GM21576 (cell line): Measurements from ENCODE around the gene GSDME.

Source experiments
- ATAC-seq: cut with Tn5 transposase; IDR thresholded peaks from one replicate; pipeline ENCODE4 v1.9.1; 2021; ENCODE audit warnings: mild to moderate bottlenecking, moderate library complexity; ENCODE audit not compliant: unreplicated experiment

GSDME gene

GRCh38 chr7:24773646-24774045 is 16.4 kb upstream of the GSDME start:
- no peak for ATAC-seq

GRCh38 chr7:24769851-24770250 is 12.6 kb upstream of the GSDME start:
- no peak for ATAC-seq

DNA sequence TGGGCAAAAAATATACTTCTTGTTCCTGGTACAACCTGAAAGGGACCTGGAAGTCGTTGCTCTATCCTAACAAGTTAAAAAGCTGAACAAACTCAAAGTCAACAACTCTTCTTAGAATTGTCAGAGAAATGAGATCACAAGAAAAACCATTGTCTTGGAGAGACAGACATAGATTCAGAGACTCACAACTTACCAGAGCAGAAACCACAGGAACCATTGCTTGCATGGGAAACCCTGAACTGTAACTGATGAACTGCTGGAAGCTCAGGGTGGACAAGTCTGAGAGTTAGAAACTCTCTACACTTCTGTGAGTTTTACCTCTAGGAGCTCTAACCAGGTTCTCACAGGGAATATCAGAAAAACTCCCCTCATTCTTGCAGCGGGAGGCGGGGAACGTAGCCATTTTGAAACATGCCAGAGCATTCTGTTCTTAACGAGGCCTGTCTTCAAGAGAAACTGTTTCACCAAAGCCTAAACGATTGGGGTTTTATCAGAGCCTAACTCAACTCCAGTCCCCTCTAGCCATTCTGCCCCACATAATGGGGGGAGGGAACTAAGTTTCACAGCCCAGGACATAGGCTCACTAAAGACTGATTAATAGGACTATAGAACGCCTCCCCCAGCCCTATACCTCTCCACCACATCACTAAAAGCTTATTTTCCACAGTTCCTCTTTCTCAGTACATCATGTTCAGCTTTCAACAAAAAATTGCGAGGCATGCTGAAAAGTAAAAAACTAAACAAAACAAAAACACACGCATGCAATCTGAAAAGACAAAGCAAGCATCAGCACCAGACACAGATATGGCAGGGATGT is 12.0 kb upstream of the GSDME start:
- no peak for ATAC-seq

GRCh38 chr7:24767878-24768569 is 10.8 kb upstream of the GSDME start:
- ATAC-seq: no peak

DNA sequence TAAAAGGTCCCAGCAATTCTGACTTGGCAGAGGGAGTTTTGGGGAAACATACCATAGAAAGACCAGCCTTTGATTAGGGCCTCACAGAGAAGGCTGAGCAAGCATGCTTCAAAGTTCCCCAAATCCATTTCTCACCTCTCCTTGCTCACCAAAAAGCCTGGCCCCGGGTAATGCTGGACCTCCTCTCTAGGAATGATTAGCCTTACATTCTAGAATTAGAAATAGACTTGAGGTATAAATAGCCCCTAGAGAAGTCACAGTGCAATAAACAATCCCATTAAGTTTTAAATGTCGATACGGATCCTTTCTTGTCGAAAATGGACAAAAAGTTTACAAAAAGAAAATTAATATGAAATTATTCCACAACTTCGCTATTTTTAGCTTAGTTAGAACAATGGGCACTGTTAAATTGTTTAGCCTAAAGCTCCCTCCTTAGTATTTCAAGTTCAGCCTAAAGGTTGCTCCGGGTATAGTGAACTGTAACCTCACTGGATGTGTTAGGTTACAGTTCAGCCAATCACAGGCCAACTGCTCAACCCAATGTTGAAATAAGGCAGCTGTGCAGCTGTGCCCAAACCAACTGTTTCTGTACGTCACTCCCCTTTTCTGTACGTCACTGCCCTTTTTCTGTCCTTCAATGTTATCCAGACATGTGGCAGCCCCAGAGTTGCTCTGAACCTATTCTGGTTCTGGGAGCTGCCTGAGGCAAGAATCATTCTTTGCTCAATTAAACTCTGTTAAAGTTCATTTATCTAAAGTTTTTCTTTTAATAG is 7.9 kb upstream of the GSDME start:
- no peak for ATAC-seq

DNA sequence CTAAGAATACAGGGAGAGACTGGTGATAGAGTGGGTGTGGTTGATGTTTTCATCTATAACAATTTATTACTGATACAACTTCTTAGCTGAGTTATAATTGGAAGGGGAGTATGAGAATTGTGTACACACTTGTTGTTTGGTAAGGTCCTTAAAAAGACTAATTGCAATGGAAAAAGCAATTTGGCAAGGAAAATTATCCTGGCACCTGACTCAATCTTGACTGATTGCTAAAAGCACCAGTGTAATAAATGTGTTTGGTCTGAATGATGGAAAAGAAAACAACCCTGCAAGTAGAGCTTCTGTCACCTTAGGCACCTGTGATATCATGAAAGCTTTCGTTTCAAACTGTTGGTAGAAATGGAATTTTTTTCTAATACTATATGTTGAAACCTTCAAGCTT is 6.7 kb upstream of the GSDME start:
- ATAC-seq: no peak

DNA sequence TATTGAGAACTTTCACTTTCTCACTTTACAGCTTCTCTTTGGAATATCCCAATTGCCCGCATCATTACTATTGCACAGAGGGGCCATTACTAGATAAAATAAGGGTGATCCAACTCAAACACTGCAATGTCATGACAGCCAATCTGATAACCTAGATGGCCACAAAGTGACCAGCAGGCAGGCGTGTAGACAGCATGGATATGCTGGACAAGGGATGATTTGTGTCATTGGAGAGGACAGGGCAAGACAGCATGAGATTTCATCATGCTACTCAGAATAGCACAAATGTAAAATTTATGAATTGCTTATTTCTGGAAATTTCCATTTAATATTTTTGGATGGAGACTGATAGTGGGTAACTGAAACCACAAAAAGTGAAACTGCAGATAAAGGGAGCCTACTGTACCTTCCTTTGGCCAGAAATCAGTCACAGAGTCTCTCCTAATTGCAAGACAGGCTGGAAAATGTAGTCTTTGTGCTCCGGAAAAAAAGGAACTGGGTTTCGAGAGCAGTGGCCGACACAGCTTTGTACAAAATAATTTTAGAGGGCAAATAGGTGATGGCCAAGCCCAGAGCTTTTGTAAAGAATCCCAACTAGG is 6.1 kb upstream of the GSDME start:
- no peak for ATAC-seq

DNA sequence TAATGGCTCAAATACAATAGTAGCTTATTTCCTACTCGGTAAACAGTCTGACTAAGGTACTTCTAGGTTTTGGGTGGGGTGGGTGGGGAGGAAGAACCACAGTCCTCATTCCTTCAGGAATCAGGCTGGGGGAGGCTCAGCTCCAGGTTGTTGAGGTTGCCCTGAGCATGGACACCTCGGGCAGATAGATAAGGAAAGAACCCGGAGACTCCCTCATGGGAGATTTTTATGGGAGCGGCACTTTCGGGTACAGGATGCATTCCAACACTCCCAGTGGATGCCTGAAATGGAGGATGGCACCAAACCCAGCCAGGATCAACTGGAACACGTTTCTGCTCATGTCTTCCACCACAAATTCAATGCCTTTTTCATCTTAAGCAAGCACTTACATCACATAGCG is 5.5 kb upstream of the GSDME start:
- no peak for ATAC-seq

- no peak for ATAC-seq
Measured at GRCh38 chr7:24760968-24761367, 3.7 kb upstream of the GSDME start.

DNA sequence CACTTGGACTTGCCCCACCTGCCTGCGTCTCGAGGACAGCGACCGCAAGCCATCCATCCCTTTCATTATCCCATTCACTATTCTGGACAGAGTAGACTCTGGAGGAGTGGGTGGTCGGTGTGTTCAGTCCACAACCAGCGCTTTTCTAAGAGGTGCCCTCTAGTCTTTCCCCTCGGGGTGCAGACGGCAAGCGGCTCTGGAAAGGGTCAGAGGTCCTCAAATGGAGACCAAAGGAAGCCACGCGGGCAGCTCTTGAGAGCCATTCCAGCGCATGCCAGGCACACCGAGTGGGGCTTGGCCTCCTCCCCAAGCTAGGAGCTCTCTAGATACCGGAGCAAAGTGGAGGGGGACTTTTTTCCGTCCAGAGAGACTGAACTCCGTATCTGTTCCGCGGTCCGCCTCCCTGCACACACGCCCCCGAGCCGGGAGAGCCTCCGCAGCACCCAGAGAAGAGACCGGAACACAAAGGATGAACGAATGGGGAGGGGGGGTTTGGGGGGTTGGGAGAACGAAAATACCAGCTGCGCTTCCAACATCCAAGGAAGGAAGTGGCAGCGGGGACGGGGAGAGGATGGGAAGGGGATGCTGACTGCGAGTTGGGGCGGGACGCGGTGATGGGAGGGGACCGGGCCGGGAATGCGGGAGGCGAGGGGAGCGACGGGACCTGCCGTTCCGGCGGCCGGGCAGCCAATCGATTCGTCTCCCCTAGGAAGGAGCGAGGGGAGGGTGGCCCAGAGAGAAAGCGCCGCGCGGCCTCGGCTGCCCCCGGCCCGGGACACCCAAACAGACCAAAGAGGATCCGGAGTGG is 515 bp downstream of the GSDME start:
- ATAC-seq: no peak

DNA sequence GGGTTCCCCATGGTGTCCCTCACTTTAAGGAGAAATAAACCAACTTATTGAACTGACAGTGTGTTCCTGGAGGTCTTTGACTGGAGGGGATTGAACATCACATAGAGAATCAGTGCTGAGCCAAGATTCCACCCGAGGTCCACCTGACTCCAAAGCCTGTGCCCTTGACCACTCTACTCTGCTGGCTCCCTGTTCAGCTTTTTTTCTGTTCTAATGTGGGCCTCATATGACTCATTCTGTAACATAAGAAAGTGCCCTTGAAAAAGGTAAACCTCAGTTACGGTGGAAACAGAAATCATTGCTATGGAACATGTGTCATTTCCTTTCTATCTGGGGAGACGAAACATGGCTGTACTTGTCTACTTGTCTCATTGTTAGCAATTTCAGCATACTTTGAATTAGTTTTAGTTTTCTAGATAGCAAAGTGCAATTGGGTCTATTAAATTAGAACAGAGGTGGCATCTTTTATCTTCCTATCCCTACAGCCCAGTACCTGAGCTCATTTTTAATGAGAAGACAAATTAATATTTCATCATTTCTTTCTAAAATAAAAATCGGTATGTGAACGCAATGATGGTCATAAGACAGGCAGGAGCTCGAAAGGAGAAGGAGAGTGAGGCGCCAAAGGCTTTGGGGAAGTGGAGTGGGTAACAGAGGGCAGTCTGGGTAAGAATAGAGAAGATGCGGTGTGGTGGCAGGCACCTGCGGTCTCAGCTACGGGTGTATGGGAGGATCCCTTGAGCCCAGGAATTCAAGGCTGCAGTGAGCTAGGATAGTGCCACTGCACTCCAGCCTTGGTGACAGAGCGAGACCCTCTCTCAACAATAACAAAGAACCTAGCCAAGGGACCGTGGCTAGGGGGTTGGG is 1.5 kb downstream of the GSDME start:
- peak; percentile 70 for ATAC-seq

DNA sequence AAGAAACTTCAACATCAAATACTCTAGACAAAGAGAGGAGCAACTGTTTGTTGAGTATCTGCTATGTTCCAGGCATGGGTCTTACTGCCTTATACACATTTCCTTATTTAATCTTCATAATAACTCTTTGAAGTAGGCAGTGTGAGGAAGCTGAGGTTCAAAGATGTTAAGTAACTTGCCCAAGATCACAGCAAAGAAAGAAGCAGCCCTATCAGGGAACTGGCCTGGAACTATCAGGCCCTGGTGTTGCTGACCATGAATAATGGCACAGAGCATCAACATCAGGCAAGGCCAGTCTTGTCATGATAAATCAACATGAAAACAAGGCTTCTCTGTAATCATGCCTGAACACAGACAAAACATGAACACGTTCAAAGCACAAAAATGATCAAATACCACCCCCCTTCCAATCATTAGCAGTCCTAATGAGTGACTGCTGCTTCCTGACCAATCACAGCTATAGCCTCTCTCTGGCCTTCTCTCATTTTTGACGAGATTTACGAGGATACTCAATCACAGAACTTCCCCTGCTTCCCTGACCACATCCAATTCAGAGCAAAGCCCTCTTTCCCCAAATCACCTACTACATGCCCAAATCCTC is 2.3 kb downstream of the GSDME start:
- ATAC-seq: no peak

- no peak for ATAC-seq
Measured at GRCh38 chr7:24752073-24752800, 5.0 kb downstream of the GSDME start.

GRCh38 chr7:24751484-24751883 is 5.8 kb downstream of the GSDME start:
- ATAC-seq: no peak

DNA sequence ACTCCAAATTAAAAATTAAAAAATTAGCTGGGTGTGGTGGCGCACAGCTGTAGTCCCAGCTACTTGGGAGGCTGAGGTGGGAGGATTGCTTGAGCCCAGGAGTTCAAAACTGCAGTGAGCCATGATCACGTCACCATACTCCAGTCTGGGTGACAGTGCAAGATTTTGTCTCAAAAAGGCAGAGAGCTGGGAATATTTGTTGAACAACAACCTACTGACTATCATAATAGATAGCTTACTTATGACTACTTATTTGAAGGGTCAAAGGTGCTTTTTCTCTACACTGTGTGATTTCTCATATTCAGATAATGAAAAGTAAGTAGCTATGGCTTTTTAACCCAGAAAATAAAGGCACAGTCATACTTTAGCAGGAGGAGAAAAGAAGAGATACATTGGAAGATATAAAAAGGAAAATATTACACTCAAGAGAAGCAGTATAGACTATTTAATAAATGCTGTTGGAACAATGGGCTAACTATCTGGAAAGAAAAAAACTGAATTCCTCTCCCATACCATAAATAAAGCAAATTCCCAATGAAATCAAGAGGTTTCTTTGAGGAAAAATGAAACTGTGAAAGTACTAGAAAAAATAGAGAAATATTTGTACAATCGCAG is 6.7 kb downstream of the GSDME start:
- no peak for ATAC-seq

GRCh38 chr7:24748521-24748920 is 8.7 kb downstream of the GSDME start:
- ATAC-seq: no peak

DNA sequence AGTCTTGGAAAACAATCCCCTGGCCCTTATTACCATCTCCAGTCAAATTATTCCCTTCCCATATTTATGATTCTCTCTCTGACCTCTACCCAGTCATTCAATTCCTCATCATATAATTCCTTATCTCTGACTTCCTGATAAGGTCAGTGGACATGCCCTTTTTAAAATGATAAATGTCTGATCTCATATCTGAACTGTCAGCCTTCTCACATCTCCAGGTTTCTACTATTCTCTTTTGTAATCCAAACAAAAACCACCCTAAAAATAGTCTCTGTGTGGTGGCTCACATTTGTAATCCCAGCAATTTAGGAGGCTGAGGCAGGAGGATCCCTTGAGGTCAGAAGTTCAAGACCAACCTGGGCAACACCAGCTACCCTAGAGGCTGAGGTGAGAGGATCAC is 11.9 kb downstream of the GSDME start:
- ATAC-seq: no peak

DNA sequence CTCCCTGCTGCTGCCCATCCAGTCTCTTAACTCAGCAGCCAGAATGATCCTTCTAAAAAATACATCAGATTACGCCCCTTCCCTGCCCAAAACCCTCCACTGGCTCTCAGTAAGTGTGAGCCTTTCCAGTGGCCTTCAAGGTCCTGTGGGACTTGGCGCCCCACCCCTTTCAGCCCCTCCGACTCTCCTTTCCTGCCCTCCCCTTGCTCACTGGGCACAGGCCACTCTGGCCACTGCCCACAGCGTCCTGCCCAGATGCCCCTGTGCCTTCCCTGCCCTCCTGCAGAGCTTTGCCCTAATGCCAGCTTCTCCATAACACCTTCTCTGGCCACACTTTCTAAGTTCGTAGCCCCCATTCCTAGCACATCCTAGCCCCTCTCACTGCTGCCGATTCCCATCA is 13.8 kb downstream of the GSDME start:
- ATAC-seq: no peak
